HUDEP-2 (cell line): ENCODE data around the gene EIF2S2.
"Not testable (repeated sequence)": the region's sequence is repeated elsewhere in the genome, so short reads cannot be mapped to it uniquely, and the experiment has no call there.

Experiments used
- DNase-seq, 76 experiments: peaks; one replicate each; lab custom pipeline; 2025; ENCODE audit not compliant: unreplicated experiment in 76 of 76; lab: John Stamatoyannopoulos, UW

The EIF2S2 gene

GRCh38 chr20:34111702-34112599, at the start of gene EIF2S2:
Gene EIF2S2 (minus strand): TSS chr20:34112243. CDS start chr20:34112110, 133 bp downstream.
- DNase-seq, result peak in 75 of 76 experiments; percentile 54 to 98 (median 92)

- not testable (repeated sequence) for DNase-seq
Observed at GRCh38 chr20:34157697-34158096, 45.7 kb upstream of the EIF2S2 start.

GRCh38 chr20:34155836-34156235, 43.8 kb upstream of the EIF2S2 start:
- DNase-seq, result no peak

- not testable (repeated sequence) for DNase-seq
Observed at GRCh38 chr20:34153169-34153568, 41.1 kb upstream of the EIF2S2 start.

GRCh38 chr20:34152073-34152472, 40.0 kb upstream of the EIF2S2 start:
- not testable (repeated sequence) for DNase-seq

GRCh38 chr20:34150306-34151000, 38.4 kb upstream of the EIF2S2 start:
- no peak for DNase-seq

GRCh38 chr20:34145280-34145819, 33.3 kb upstream of the EIF2S2 start:
- no peak for DNase-seq

- DNase-seq, result no peak
Observed at GRCh38 chr20:34143951-34144350, 31.9 kb upstream of the EIF2S2 start.

- DNase-seq, result no peak
Observed at GRCh38 chr20:34142121-34142520, 30.1 kb upstream of the EIF2S2 start.

- no peak for DNase-seq
Observed at GRCh38 chr20:34141293-34141692, 29.2 kb upstream of the EIF2S2 start.

- DNase-seq, result not testable (repeated sequence)
Observed at GRCh38 chr20:34135525-34136275, 23.7 kb upstream of the EIF2S2 start.

GRCh38 chr20:34133365-34133860, 21.4 kb upstream of the EIF2S2 start:
- DNase-seq, result not testable (repeated sequence)

GRCh38 chr20:34132943-34133342, 20.9 kb upstream of the EIF2S2 start:
- not testable (repeated sequence) for DNase-seq

GRCh38 chr20:34132491-34132890, 20.4 kb upstream of the EIF2S2 start:
- DNase-seq, result not testable (repeated sequence)

- DNase-seq, result no peak
Observed at GRCh38 chr20:34131491-34131890, 19.4 kb upstream of the EIF2S2 start.

- peak in 59 of 76 experiments; percentile 3 to 79 (median 42) for DNase-seq
Observed at GRCh38 chr20:34129518-34130162, 17.6 kb upstream of the EIF2S2 start.

GRCh38 chr20:34127792-34128191, 15.7 kb upstream of the EIF2S2 start:
- peak in 4 of 76 experiments; percentile 5 to 10 (median 8) for DNase-seq

GRCh38 chr20:34124469-34125249, 12.6 kb upstream of the EIF2S2 start:
- DNase-seq, result no peak

GRCh38 chr20:34123309-34123708, 11.3 kb upstream of the EIF2S2 start:
- no peak for DNase-seq
